Left lobe of liver (tissue), 2 donors: ENCODE results near the gene PIGQ. TPM values are rescaled to one million over a fixed set of nuclear protein-coding genes. Genes with fewer than 3 reads are reported as not detected.
"Not testable (repeated sequence)": the region's sequence is repeated elsewhere in the genome, so short reads cannot be mapped to it uniquely, and the experiment has no call there.

Source experiments
- ATAC-seq: fragments of 200-7000 bp; cut with Tn5 transposase; one replicate; pipeline ENCODE4 v1.9.1; 2020; ENCODE audit warnings: mild to moderate bottlenecking, moderate library complexity
- DNase-seq: peaks from one replicate; pipeline ENCODE4 v3.0.0-alpha.2; 2020; ENCODE audit warnings: low spot score
- total RNA-seq: library from RNA; stranded (reverse); gene quantifications from one replicate; pipeline ENCODE4 v1.2.1, GENCODE V29; 2021
- donor health status: DM: no; HTN: no; CAD: no; lungs with moderate emphysema.
- donor health status: DM: no; HTN: yes; CAD: no.

PIGQ gene
- total RNA-seq, 1 donor from 2014 or later, result 42.1 TPM

GRCh38 chr16:597655-598054, 27.9 kb downstream of the PIGQ start:
- ATAC-seq, DNase-seq: not testable (repeated sequence)

GRCh38 chr16:598823-599739, 29.3 kb downstream of the PIGQ start:
- DNase-seq, result peak; percentile 75

GRCh38 chr16:600781-601180, 31.0 kb downstream of the PIGQ start:
- no peak for DNase-seq
- peak; percentile 10 for ATAC-seq

More at GRCh38 chr16:598823-599739, 29.3 kb downstream of the PIGQ start:
- ATAC-seq, result peak; percentile 82

GRCh38 chr16:603933-604332, 34.2 kb downstream of the PIGQ start:
- no peak for DNase-seq
- ATAC-seq, result no peak

GRCh38 chr16:606656-607307, 37.0 kb downstream of the PIGQ start:
- DNase-seq (no peak), ATAC-seq (no peak)

- ATAC-seq (no peak), DNase-seq (no peak)
Observed at GRCh38 chr16:608019-608418, 38.3 kb downstream of the PIGQ start.

GRCh38 chr16:609316-609715, 39.5 kb downstream of the PIGQ start:
- no peak for ATAC-seq
- DNase-seq, result no peak

- DNase-seq (no peak), ATAC-seq (peak; percentile 69)
Observed at GRCh38 chr16:609984-610383, 40.2 kb downstream of the PIGQ start.

GRCh38 chr16:610513-611381, 41.0 kb downstream of the PIGQ start:
- DNase-seq (peak; percentile 65), ATAC-seq (peak; percentile 85)

- ATAC-seq (no peak), DNase-seq (no peak)
Observed at GRCh38 chr16:615122-615521, 45.4 kb downstream of the PIGQ start.

- peak; percentile 37 for ATAC-seq
- DNase-seq, result no peak
Observed at GRCh38 chr16:616733-617586, 47.2 kb downstream of the PIGQ start.

- DNase-seq (no peak), ATAC-seq (no peak)
Observed at GRCh38 chr16:617855-618254, 48.1 kb downstream of the PIGQ start.

- DNase-seq, result no peak
Observed at GRCh38 chr16:619476-620100, 49.8 kb downstream of the PIGQ start.

GRCh38 chr16:620700-621525, 51.1 kb downstream of the PIGQ start:
- no peak for ATAC-seq
- no peak for DNase-seq

More at GRCh38 chr16:619476-620100, 49.8 kb downstream of the PIGQ start:
- ATAC-seq, result no peak

- no peak for DNase-seq
- ATAC-seq, result peak; percentile 31
Observed at GRCh38 chr16:621526-622105, 51.8 kb downstream of the PIGQ start.

GRCh38 chr16:622920-623280, 53.1 kb downstream of the PIGQ start:
- ATAC-seq (no peak), DNase-seq (no peak)

- no peak for ATAC-seq
- DNase-seq, result no peak
Observed at GRCh38 chr16:624526-625070, 54.8 kb downstream of the PIGQ start.
